H1 (cell line): ENCODE results near the gene HMGB1. TPM values are rescaled to one million over a fixed set of nuclear protein-coding genes. Genes with fewer than 3 reads are reported as not detected.

Experiments used
- CTCF ChIA-PET: fragments of 300-600 bp; sonication (Branson Sonifier 250); formaldehyde crosslinking; loops from one replicate; lab custom pipeline; 2021; ENCODE audit not compliant: partially characterized antibody; lab: Charles Lee
- POLR2A ChIA-PET: fragments of 300-600 bp; sonication (Branson Sonifier 250); formaldehyde crosslinking; loops from one replicate; lab custom pipeline; 2021; ENCODE audit warnings: inconsistent platforms; ENCODE audit not compliant: partially characterized antibody; lab: Charles Lee
- DNase-seq, 2 experiments: peaks; one replicate each; pipeline versions ENCODE4 v3.0.0 to v3.0.0-alpha.2; 2010 to 2022; ENCODE audit warnings: low spot score in 2 of 2, low read depth in 1 of 2, mixed read lengths in 1 of 2
- FAIRE-seq: peaks from 2 replicates; lab custom pipeline; 2011; peaks lifted over from hg19 to GRCh38; lab: Jason Lieb, UNC
- H2AFZ ChIP-seq: 2 replicates; pipeline ENCODE4 v1.8.1; 2012; ENCODE audit warnings: low read length, inconsistent platforms
- H2AK5ac ChIP-seq: 2 replicates; pipeline ENCODE4 v1.6.1; 2013; ENCODE audit warnings: low read depth, low read length
- H2BK120ac ChIP-seq: replicated peaks from 2 replicates; pipeline ENCODE3; 2013; ENCODE audit warnings: low read depth, low read length, inconsistent platforms
- H2BK12ac ChIP-seq: 2 replicates; pipeline ENCODE4 v1.6.1; 2013; ENCODE audit warnings: low read depth, low read length
- H2BK15ac ChIP-seq: 2 replicates; pipeline ENCODE4 v1.6.1; 2013; ENCODE audit warnings: low read length
- H2BK20ac ChIP-seq: 2 replicates; pipeline ENCODE4 v1.6.1; 2013; ENCODE audit warnings: low read length
- H2BK5ac ChIP-seq: 2 replicates; pipeline ENCODE4 v1.6.1; 2013; ENCODE audit warnings: low read depth, low read length
- H3K14ac ChIP-seq: 2 replicates; pipeline ENCODE4 v1.6.1; 2013; ENCODE audit warnings: inconsistent platforms; ENCODE audit not compliant: insufficient read length
- H3K18ac ChIP-seq: 2 replicates; pipeline ENCODE4 v1.6.1; 2013; ENCODE audit warnings: low read length; ENCODE audit errors: extremely low read depth
- H3K23ac ChIP-seq: 2 replicates; pipeline ENCODE4 v1.6.1; 2013; ENCODE audit warnings: inconsistent platforms; ENCODE audit not compliant: insufficient read length
- H3K23me2 ChIP-seq: 2 replicates; pipeline ENCODE4 v1.6.1; 2013; ENCODE audit warnings: low read depth, low read length
- H3K27ac ChIP-seq: 2 replicates; pipeline ENCODE4 v1.6.1; 2011; ENCODE audit warnings: low read depth, low read length, inconsistent platforms
- H3K27me3 ChIP-seq, 4 experiments: replicated peaks in 1 of 4; 1 replicate in 1 of 4; 2 replicates in 3 of 4; pipeline versions ENCODE4 v1.6.1 to v1.8.1; 2011 to 2013; ENCODE audit warnings: low read length in 3 of 4, mild to moderate bottlenecking in 3 of 4, inconsistent platforms in 2 of 4, mixed read lengths in 2 of 4, moderate library complexity in 1 of 4; ENCODE audit not compliant: control insufficient read depth in 3 of 4, insufficient read depth in 3 of 4; ENCODE audit errors: extremely low read depth in 1 of 4
- H3K36me3 ChIP-seq, 4 experiments: 2 replicates each; pipeline versions ENCODE4 v1.6.1 to v1.8.1; 2011 to 2013; ENCODE audit warnings: mild to moderate bottlenecking in 4 of 4, low read length in 3 of 4, moderate library complexity in 2 of 4, control low read depth in 1 of 4, inconsistent platforms in 1 of 4; ENCODE audit not compliant: insufficient read depth in 4 of 4, control insufficient read depth in 2 of 4
- H3K4ac ChIP-seq: replicated peaks from 2 replicates; pipeline ENCODE3; 2013; ENCODE audit warnings: low read length, low read depth, mixed read lengths, inconsistent platforms; ENCODE audit not compliant: insufficient read length
- H3K4me1 ChIP-seq, 4 experiments: replicated peaks in 1 of 4; 1 replicate in 1 of 4; 2 replicates in 3 of 4; pipeline versions ENCODE4 v1.6.1 to v1.8.1; 2011 to 2013; ENCODE audit warnings: low read length in 3 of 4, inconsistent platforms in 2 of 4, mixed read lengths in 1 of 4; ENCODE audit not compliant: insufficient read depth in 4 of 4, control insufficient read depth in 3 of 4
- H3K4me2 ChIP-seq, 2 experiments: 2 replicates each; pipeline versions ENCODE4 v1.6.1 to v1.8.1; 2011 to 2013; ENCODE audit warnings: low read depth in 2 of 2, low read length in 2 of 2, control low read depth in 1 of 2, inconsistent platforms in 1 of 2, mild to moderate bottlenecking in 1 of 2; ENCODE audit not compliant: insufficient read depth in 1 of 2
- H3K4me3 ChIP-seq, 4 experiments: fragments of 200-600, 300-600 bp in 1 of 4; sonication (generic), shearing (Covaris generic), sonication (Bioruptor Twin) in 1 of 4; 2 replicates each; pipeline versions ENCODE4 v1.5.1 to v1.8.1; 2011 to 2016; ENCODE audit warnings: low read length in 4 of 4, low read depth in 3 of 4, control low read depth in 2 of 4, inconsistent platforms in 2 of 4, mild to moderate bottlenecking in 2 of 4, mixed read lengths in 1 of 4, moderate library complexity in 1 of 4; ENCODE audit not compliant: insufficient read depth in 2 of 4; ENCODE audit errors: extremely low read depth in 1 of 4
- H3K56ac ChIP-seq: replicated peaks from 2 replicates; pipeline ENCODE3; 2013; ENCODE audit warnings: low read depth, mild to moderate bottlenecking, mixed read lengths, low read length, inconsistent platforms; ENCODE audit not compliant: insufficient read length
- H3K79me1 ChIP-seq: 2 replicates; pipeline ENCODE4 v1.6.1; 2013; ENCODE audit warnings: low read depth, low read length, control low read depth
- H3K79me2 ChIP-seq, 2 experiments: 2 replicates each; pipeline versions ENCODE4 v1.6.1 to v1.8.1; 2012 to 2013; ENCODE audit warnings: low read length in 2 of 2, mild to moderate bottlenecking in 2 of 2, inconsistent platforms in 1 of 2; ENCODE audit not compliant: insufficient read depth in 2 of 2, control insufficient read depth in 1 of 2
- H3K9ac ChIP-seq, 4 experiments: replicated peaks in 1 of 4; 1 replicate in 1 of 4; 2 replicates in 3 of 4; pipeline versions ENCODE4 v1.6.1 to v1.8.1; 2011 to 2013; ENCODE audit warnings: low read depth in 3 of 4, low read length in 3 of 4, control low read depth in 2 of 4, mild to moderate bottlenecking in 2 of 4, moderate library complexity in 2 of 4, inconsistent platforms in 1 of 4; ENCODE audit errors: extremely low read depth in 1 of 4
- H3K9me3 ChIP-seq, 2 experiments: 2 replicates each; pipeline versions ENCODE4 v1.6.1 to v1.8.1; 2012 to 2013; ENCODE audit warnings: mild to moderate bottlenecking in 2 of 2, moderate library complexity in 2 of 2, control low read depth in 1 of 2, inconsistent platforms in 1 of 2, low read depth in 1 of 2, low read length in 1 of 2, mixed read lengths in 1 of 2; ENCODE audit not compliant: insufficient read depth in 2 of 2
- H4K20me1 ChIP-seq, 2 experiments: replicated peaks in 1 of 2; 2 replicates each; pipeline versions ENCODE3 to v1.8.1; 2011 to 2013; ENCODE audit warnings: inconsistent platforms in 2 of 2, low read length in 2 of 2, mild to moderate bottlenecking in 1 of 2; ENCODE audit not compliant: insufficient read depth in 2 of 2, control insufficient read depth in 1 of 2
- H4K5ac ChIP-seq: 2 replicates; pipeline ENCODE4 v1.6.1; 2013; ENCODE audit warnings: low read length, low read depth, mixed read lengths, inconsistent platforms; ENCODE audit not compliant: insufficient read length
- H4K8ac ChIP-seq: 2 replicates; pipeline ENCODE4 v1.8.0; 2013; ENCODE audit warnings: mild to moderate bottlenecking, moderate library complexity, low read length, inconsistent platforms; ENCODE audit not compliant: insufficient read depth; ENCODE audit errors: extremely low read depth
- H4K91ac ChIP-seq: replicated peaks from 2 replicates; pipeline ENCODE3; 2013; ENCODE audit warnings: low read length, mixed read lengths, inconsistent platforms; ENCODE audit not compliant: insufficient read length
- CHD1 ChIP-seq: IDR thresholded peaks from 2 replicates; pipeline ENCODE4 v1.6.1; 2012; ENCODE audit warnings: low read depth, low read length, improper control_type of control experiment
- CHD2 ChIP-seq: IDR thresholded peaks from 2 replicates; pipeline ENCODE4 v1.6.1; 2012; ENCODE audit warnings: low read length, improper control_type of control experiment
- CREB1 ChIP-seq: IDR thresholded peaks from 2 replicates; pipeline ENCODE4 v1.6.1; 2012; ENCODE audit warnings: inconsistent platforms
- EP300 ChIP-seq, 2 experiments: IDR thresholded peaks; 1 replicate in 1 of 2; 2 replicates in 1 of 2; pipeline ENCODE4 v1.6.1; 2011 to 2012; ENCODE audit warnings: low read depth in 2 of 2, low read length in 2 of 2, mild to moderate bottlenecking in 2 of 2, borderline replicate concordance in 1 of 2, inconsistent platforms in 1 of 2, moderate library complexity in 1 of 2
- GTF2F1 ChIP-seq: IDR thresholded peaks from 2 replicates; pipeline ENCODE4 v1.6.1; 2012; ENCODE audit warnings: low read depth, low read length, improper control_type of control experiment, borderline replicate concordance
- HDAC6 ChIP-seq: IDR thresholded peaks from one replicate; pipeline ENCODE4 v1.7.1; 2012; ENCODE audit warnings: low read depth, mild to moderate bottlenecking, inconsistent platforms, low read length, moderate library complexity
- MAX ChIP-seq: IDR thresholded peaks from 2 replicates; pipeline ENCODE4 v1.6.1; 2012; ENCODE audit warnings: inconsistent platforms
- RNF2 ChIP-seq: fragments of 200-900, 300-1000 bp; sonication (generic); IDR thresholded peaks from 2 replicates; pipeline ENCODE4 v1.7.1; 2016; ENCODE audit warnings: borderline replicate concordance, low read depth, mild to moderate bottlenecking, antibody characterized with exemption, low read length; ENCODE audit not compliant: poor library complexity, severe bottlenecking; ENCODE audit errors: missing control alignments
- RXRA ChIP-seq: IDR thresholded peaks from 2 replicates; pipeline ENCODE4 v1.6.1; 2011; ENCODE audit warnings: low read depth, mild to moderate bottlenecking, low read length, moderate library complexity; ENCODE audit not compliant: insufficient read depth
- SP2 ChIP-seq: IDR thresholded peaks from 2 replicates; pipeline ENCODE4 v1.6.1; 2012; ENCODE audit warnings: mild to moderate bottlenecking, low read length, inconsistent platforms
- SP4 ChIP-seq: IDR thresholded peaks from 2 replicates; pipeline ENCODE4 v1.6.1; 2012; ENCODE audit warnings: low read length, inconsistent platforms
- ZNF274 ChIP-seq: IDR thresholded peaks from 2 replicates; pipeline ENCODE4 v1.7.0; 2012; ENCODE audit warnings: low read length, borderline replicate concordance; ENCODE audit errors: extremely low read depth
- WGBS, 2 experiments: shearing (Covaris generic) in 1 of 2; methylation state at CpG; one replicate each; pipeline versions ENCODE4 v1.1.6 to v1.1.7; 2013 to 2015; ENCODE audit warnings: low lambda C conversion rate in 2 of 2, mixed read lengths in 2 of 2, inconsistent platforms in 1 of 2, low coverage in 1 of 2, missing lambda C conversion rate in 1 of 2; ENCODE audit not compliant: insufficient replicate concordance in 2 of 2, insufficient coverage in 1 of 2, insufficient read length in 1 of 2; ENCODE audit errors: extremely low coverage in 1 of 2, missing lambda C conversion rate in 1 of 2; 5-methylcytosine and 5-hydroxymethylcytosine counted together
- polyA plus RNA-seq, 7 experiments: library from polyadenylated mRNA; depleted of rRNA in 3 of 7; stranded (reverse) in 5 of 7; unstranded in 2 of 7; fragments of >200 nt in 5 of 7; fragments of 200-250 nt in 2 of 7; gene quantifications; 1 replicate in 5 of 7; 2 replicates in 1 of 7; 4 replicates in 1 of 7; pipeline versions ENCODE4 v1.2.1 to v1.2.3, GENCODE V29; 2011 to 2013; ENCODE audit warnings: missing spikeins in 2 of 7, mixed read lengths in 2 of 7
- total RNA-seq: library from RNA; stranded (reverse); fragmentation: NEBNext Ultra II Directional; extraction: Animal tissue kit (Norgen Biotek cat#: 25700); gene quantifications from 2 replicates; pipeline ENCODE4 v1.2.1, GENCODE V29; 2021

The HMGB1 gene
- total and polyA plus RNA-seq, 2 of the 8 experiments (the other 6 are each of a cell fraction or from before 2014, with no cell fraction given): 123 to 776 TPM

GRCh38 chr13:30435911-30436451 is 29.8 kb downstream of the HMGB1 start:
- Histone ChIP-seq H3K23ac (no peak overlapping the region), H2BK20ac (no peak overlapping the region), H4K91ac (no peak overlapping the region), H3K9ac (no peak overlapping the region), H3K4me1 (no peaks in the 10 kb centered on the region), H3K27me3 (no peaks in the 10 kb centered on the region), H2BK15ac (no peak overlapping the region), H3K56ac (no peak overlapping the region), H2BK12ac (no peak overlapping the region), H3K4ac (no peak overlapping the region), H2AK5ac (no peak overlapping the region), H3K9me3 (no peaks in the 10 kb centered on the region), H4K5ac (no peak overlapping the region), H3K36me3 (no peaks in the 10 kb centered on the region), H2AFZ (no peak overlapping the region), H3K4me3 (no peak overlapping the region), H3K14ac (no peak overlapping the region), H3K4me2 (no peak overlapping the region), H3K79me2 (no peaks in the 10 kb centered on the region), H2BK120ac (no peak overlapping the region), H3K27ac (no peak overlapping the region), H4K8ac (no peak overlapping the region), H3K23me2 (no peaks in the 10 kb centered on the region), H4K20me1 (no peaks in the 10 kb centered on the region), H2BK5ac (no peak overlapping the region), H3K18ac (no peak overlapping the region), H3K79me1 (no peaks in the 10 kb centered on the region)
- TF ChIP-seq RNF2: no peak
- no peak for TF ChIP-seq CHD2
- TF ChIP-seq CHD1: no peak
- TF ChIP-seq MAX: no peak
- no peak for TF ChIP-seq EP300 (IDR thresholded peaks at IDR 0.05; ENCODE audit: borderline replicate concordance in 1 of 2, low read depth in 2 of 2, low read length in 2 of 2)
- TF ChIP-seq SP4: no peak
- no peak for TF ChIP-seq GTF2F1
- no peak for TF ChIP-seq SP2
- TF ChIP-seq RXRA: no peak
- no peak for TF ChIP-seq HDAC6
- no peak for TF ChIP-seq CREB1
- TF ChIP-seq ZNF274: no peak
- POLR2A ChIA-PET: interaction anchor here (1.3 kb wide), 1 partner anchor 10 kb away, joined by 3 read pairs; no protein-coding TSS in a partner anchor
- FAIRE-seq (no peak), DNase-seq (no peak)
- CTCF ChIA-PET: no interaction called here
- WGBS, 2 experiments: 87% methylated on average over 3 of the region's 3 CpGs; no CpG with 5 or more reads in 1 of the 2 experiments
